ENCODE data around the gene GPD1L. TPM values are rescaled to one million over a fixed set of nuclear protein-coding genes. Genes with fewer than 3 reads are reported as not detected.

GPD1L gene
- total and polyA plus RNA-seq, 2 donors from 2014 or later: 31.1 to 35.5 TPM

DNA sequence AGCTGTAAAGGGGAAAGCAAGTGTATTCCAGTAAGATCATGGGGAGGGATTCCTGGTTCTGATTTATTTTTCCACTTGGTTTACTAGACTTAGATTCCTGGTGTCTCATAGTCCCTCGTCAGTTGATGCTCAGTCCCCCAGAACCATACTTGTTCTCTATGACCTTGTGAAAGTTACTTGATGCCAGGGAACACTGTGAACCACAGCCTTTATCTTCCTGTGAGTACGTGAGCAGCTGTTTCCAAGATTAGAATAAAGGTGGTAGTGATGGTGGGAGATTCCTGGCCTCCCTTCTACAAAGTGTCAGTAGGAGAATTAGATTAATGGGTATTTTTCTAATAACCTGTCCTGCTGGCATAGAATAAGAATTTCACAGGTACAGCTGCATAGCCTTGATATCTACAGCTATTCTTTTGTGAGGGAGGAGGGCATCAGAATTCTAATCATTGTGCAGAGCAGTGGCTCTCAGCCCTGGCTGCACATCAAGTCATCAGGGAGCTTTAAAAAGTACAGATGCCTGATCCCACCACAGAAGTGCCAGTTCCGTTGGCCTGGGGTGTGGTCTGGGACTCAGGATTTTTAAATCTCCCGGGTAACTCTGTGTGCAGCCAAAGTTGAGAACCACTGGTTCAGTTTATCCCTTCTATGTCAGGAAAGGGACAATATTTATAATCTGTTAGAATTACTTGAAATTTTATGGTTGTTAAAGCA, 20.0 kb downstream of the GPD1L start:
- intact Hi-C loops (cut with DNase I): no loop called here
- H3K36me3 ChIP-seq (ENCODE audit: control insufficient read depth in 2 of 3, insufficient read depth in 3 of 3, low read length in 3 of 3): peaks cover 0 to 8% (median 3%) of the 10 kb centered on the region in 3 donors
- H3K4me1 ChIP-seq (ENCODE audit: control insufficient read depth in 2 of 3, insufficient read depth in 2 of 3, low read depth in 1 of 3, low read length in 3 of 3): peaks cover 0 to 5% (median 0%) of the 10 kb centered on the region in 3 donors
- no peak overlapping the region for H3K4me3 ChIP-seq (ENCODE audit: low read length in 3 of 3)
- H3K27ac ChIP-seq (ENCODE audit: low read depth in 2 of 2, low read length in 2 of 2): no peak overlapping the region
- H3K9me3 ChIP-seq (ENCODE audit: control insufficient read depth in 2 of 3, insufficient read depth in 1 of 3, low read length in 3 of 3): no peaks in the 10 kb centered on the region
- DNase-seq: no peak
- FAIRE-seq: no peak
- TF ChIP-seq, protein P1, sequence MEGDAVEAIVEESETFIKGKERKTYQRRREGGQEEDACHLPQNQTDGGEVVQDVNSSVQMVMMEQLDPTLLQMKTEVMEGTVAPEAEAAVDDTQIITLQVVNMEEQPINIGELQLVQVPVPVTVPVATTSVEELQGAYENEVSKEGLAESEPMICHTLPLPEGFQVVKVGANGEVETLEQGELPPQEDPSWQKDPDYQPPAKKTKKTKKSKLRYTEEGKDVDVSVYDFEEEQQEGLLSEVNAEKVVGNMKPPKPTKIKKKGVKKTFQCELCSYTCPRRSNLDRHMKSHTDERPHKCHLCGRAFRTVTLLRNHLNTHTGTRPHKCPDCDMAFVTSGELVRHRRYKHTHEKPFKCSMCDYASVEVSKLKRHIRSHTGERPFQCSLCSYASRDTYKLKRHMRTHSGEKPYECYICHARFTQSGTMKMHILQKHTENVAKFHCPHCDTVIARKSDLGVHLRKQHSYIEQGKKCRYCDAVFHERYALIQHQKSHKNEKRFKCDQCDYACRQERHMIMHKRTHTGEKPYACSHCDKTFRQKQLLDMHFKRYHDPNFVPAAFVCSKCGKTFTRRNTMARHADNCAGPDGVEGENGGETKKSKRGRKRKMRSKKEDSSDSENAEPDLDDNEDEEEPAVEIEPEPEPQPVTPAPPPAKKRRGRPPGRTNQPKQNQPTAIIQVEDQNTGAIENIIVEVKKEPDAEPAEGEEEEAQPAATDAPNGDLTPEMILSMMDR (IDR thresholded peaks at IDR 0.05; ENCODE audit: borderline replicate concordance, extremely low read depth, insufficient read depth): no peak
- H3K27me3 ChIP-seq (ENCODE audit: control insufficient read depth, insufficient read depth, low read length): no peaks in the 10 kb centered on the region
- H3K9ac ChIP-seq (ENCODE audit: low read length in 3 of 3): no peak overlapping the region

DNA sequence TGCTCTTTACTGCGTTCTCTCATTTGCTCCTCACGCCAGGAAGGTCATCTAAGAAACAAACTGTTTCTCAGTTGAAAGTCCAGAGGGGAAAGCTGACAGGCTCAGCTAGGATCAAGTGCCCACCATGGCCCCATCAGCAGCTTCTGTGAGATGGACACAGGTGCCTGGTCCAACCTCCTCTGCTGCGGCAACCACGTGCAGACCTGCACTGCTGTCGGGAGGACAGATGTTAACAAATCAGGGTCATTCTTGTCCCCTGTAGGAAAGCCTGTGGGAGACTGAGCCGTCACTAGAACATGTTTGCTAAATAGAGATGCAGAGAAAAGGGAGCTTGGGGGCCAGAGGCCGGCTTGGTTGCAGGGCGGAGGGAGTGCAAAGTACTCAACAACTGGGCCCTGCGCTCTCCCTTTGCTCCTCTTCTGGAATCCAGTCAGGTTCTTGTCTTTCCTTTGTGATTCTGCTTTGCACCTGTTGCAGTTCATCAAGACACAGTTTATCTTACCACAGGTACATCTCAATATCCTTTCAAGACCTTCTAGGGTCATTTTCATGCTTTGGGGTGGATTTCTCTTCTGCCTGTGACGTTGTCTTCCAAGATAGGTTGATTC, 20.9 kb downstream of the GPD1L start:
- TF ChIP-seq, protein P1 (IDR thresholded peaks at IDR 0.05; ENCODE audit: borderline replicate concordance, extremely low read depth, insufficient read depth): no peak
- Histone ChIP-seq H3K27ac (ENCODE audit: low read depth in 2 of 2, low read length in 2 of 2) (no peak overlapping the region), H3K4me1 (ENCODE audit: control insufficient read depth in 2 of 3, insufficient read depth in 2 of 3, low read depth in 1 of 3, low read length in 3 of 3) (peaks cover 0 to 5% (median 0%) of the 10 kb centered on the region in 3 donors), H3K36me3 (ENCODE audit: control insufficient read depth in 2 of 3, insufficient read depth in 3 of 3, low read length in 3 of 3) (peaks cover 0 to 8% (median 4%) of the 10 kb centered on the region in 3 donors), H3K4me3 (ENCODE audit: low read length in 3 of 3) (no peak overlapping the region), H3K9me3 (ENCODE audit: control insufficient read depth in 2 of 3, insufficient read depth in 1 of 3, low read length in 3 of 3) (no peaks in the 10 kb centered on the region), H3K27me3 (ENCODE audit: control insufficient read depth, insufficient read depth, low read length) (no peaks in the 10 kb centered on the region), H3K9ac (ENCODE audit: low read length in 3 of 3) (no peak overlapping the region)
- no peak for DNase-seq
- FAIRE-seq: no peak
- intact Hi-C loops (cut with DNase I): no loop called here

DNA sequence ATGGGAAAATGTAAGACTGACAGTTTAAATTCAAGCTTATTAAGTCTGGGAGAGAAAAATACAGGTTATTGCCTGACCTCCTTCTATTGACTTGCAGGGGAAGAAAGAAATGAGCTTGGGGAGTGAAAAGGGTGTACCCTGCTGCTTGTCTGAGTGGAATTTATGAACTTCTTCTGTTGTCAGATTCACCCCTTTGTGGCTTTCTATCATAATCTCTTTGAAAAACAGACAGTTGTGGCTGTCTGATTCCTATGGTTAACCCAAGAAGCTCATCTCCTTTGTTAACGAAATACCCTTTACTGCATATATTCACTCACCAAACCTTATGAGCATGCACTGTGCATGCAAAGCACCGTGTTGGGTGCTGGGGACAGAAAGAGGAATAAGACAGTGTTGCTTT, 22.5 kb downstream of the GPD1L start:
- no peaks in the 10 kb centered on the region for H3K9me3 ChIP-seq (ENCODE audit: control insufficient read depth in 2 of 3, insufficient read depth in 1 of 3, low read length in 3 of 3)
- H3K4me3 ChIP-seq (ENCODE audit: low read length in 3 of 3): no peak overlapping the region
- no peak overlapping the region for H3K9ac ChIP-seq (ENCODE audit: low read length in 3 of 3)
- TF ChIP-seq, protein P1 (IDR thresholded peaks at IDR 0.05; ENCODE audit: borderline replicate concordance, extremely low read depth, insufficient read depth): no peak
- intact Hi-C loops (cut with DNase I): no loop called here
- H3K4me1 ChIP-seq (ENCODE audit: control insufficient read depth in 2 of 3, insufficient read depth in 2 of 3, low read depth in 1 of 3, low read length in 3 of 3): peaks cover 0 to 5% (median 0%) of the 10 kb centered on the region in 3 donors
- FAIRE-seq (no peak), DNase-seq (no peak)
- peaks cover 0 to 13% (median 4%) of the 10 kb centered on the region in 3 donors for H3K36me3 ChIP-seq (ENCODE audit: control insufficient read depth in 2 of 3, insufficient read depth in 3 of 3, low read length in 3 of 3)
- no peak overlapping the region for H3K27ac ChIP-seq (ENCODE audit: low read depth in 2 of 2, low read length in 2 of 2)
- H3K27me3 ChIP-seq (ENCODE audit: control insufficient read depth, insufficient read depth, low read length): no peaks in the 10 kb centered on the region

Data from kidney (tissue), 14 donors.